ENCODE data around the gene ITPKA. TPM values are rescaled to one million over a fixed set of nuclear protein-coding genes. Genes with fewer than 3 reads are reported as not detected.

The ITPKA gene
- total and polyA plus RNA-seq, 2 of the 13 experiments (the other 11 are each of a cell fraction or from before 2014, with no cell fraction given), result 13.2 to 41.3 TPM

DNA sequence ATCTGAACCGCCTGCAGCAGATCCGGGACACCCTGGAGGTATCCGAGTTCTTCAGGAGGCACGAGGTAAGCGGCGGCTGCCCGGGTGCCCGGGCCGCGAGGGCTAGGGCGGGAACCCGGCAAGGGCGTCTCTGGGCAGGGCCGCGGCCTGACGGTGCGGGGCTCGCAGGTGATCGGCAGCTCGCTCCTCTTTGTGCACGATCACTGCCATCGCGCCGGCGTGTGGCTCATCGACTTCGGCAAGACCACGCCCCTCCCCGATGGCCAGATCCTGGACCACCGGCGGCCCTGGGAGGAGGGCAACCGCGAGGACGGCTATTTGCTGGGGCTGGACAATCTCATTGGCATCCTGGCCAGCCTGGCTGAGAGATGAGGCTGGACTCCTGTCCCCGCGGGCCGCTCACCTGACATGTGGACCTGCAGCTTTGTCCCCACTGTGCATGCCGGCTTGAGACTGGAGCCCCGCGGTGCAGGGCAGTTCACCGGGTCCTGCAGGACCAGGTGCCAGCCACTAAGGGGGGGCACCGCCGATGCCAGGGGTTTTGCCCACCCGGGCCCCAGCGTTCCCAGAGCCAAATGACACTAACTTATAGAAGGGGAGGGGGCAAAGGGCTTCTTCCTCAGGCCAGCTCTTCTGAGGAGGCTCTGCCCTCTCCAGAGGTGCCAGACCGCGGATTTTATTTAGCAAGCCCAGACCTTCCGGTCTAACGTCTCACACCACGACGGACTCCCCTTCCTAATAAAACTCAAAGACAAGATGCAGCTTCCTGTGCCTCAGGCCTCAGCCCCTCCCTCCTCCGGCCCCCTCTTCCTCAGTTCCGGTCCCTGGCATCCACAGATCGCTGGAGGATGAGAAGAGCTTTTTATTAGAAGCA lies 9.4 kb downstream of the ITPKA start:
- H3K9me3 ChIP-seq (ENCODE audit: low read length), result no peaks in the 10 kb centered on the region
- ATAC-seq, result no peak
- no peaks in the 10 kb centered on the region for H3K4me1 ChIP-seq (ENCODE audit: insufficient read depth, low read length)
- intact Hi-C loops (cut with micrococcal nuclease; ENCODE audit: unreplicated experiment) (no loop called here), in situ Hi-C loops (cut with HindIII; ENCODE audit: extremely low pct_ligation_motif_present, low pct_unique_long_range_greater_than_20kb) (no loop called here)
- no peak overlapping the region for H3K27ac ChIP-seq (ENCODE audit: extremely low read length, insufficient read depth, low read length)
- ChIA-PET POLR2A (no interaction called here), CTCF (ENCODE audit: low intra/inter-chr PET ratio, low total read pairs) (no interaction called here)
- H3K79me2 ChIP-seq (ENCODE audit: insufficient read depth, low read length), result peaks cover 14% of the 10 kb centered on the region
- no peak overlapping the region for H3K4me2 ChIP-seq (ENCODE audit: low read depth, low read length)
- FAIRE-seq, result no peak
- no peak overlapping the region for H2AFZ ChIP-seq (ENCODE audit: low read length)
- H4K20me1 ChIP-seq (ENCODE audit: insufficient read depth, low read length), result no peaks in the 10 kb centered on the region
- H3K9ac ChIP-seq (ENCODE audit: insufficient read depth, low read depth, low read length), result no peak overlapping the region
- WGBS (ENCODE audit: low lambda C conversion rate), result 97% methylated on average over 41 of the region's 54 CpGs
- TF ChIP-seq AGO2 (optimal IDR thresholded peaks at IDR 0.05; ENCODE audit: low read depth, low read length) (peak; percentile 32), DR1 (CRISPR knock-in tag; IDR thresholded peaks at IDR 0.05) (no peak)
- BruUV-seq (replicated peaks), result no TSS peak
- no peak for DNase-seq (ENCODE audit: low spot score)
- H3K27me3 ChIP-seq (ENCODE audit: control insufficient read depth in 1 of 2, insufficient read depth in 2 of 2, low read length in 2 of 2), result no peaks in the 10 kb centered on the region
- peaks cover 10 to 20% of the 10 kb centered on the region in 2 experiments; a peak in 4 of 5 replicates for H3K36me3 ChIP-seq (replicated peaks in 1 of 2; ENCODE audit: control insufficient read depth in 1 of 2, insufficient read depth in 2 of 2, low read length in 2 of 2)
- H3K4me3 ChIP-seq (replicated peaks in 1 of 3; ENCODE audit: insufficient read depth in 1 of 3, low read depth in 2 of 3, low read length in 3 of 3), result no peak overlapping the region

DNA sequence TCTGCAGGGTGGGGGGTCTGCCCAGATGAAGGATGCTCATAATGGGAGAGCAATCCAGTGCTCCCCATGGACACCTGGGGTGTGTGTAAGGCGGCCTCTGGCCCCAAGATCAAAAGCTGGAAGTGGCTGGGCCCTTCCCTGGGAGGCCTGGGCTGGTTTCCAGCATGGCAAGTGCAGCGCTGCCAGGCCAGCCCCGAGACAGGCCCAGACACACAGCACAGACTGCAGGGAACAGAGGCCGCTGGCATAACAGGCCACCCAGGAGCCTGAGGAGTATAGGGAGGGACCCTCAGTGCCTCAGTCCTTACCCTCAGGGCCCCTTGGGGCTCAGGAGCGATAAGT lies 10.0 kb downstream of the ITPKA start:
- WGBS (ENCODE audit: low lambda C conversion rate), result 100% methylated on average over 1 of the region's 5 CpGs
- intact Hi-C loops (cut with micrococcal nuclease; ENCODE audit: unreplicated experiment), result no loop called here
- Histone ChIP-seq H3K9me3 (ENCODE audit: low read length) (no peaks in the 10 kb centered on the region), H2AFZ (ENCODE audit: low read length) (no peak overlapping the region), H3K9ac (ENCODE audit: insufficient read depth, low read depth, low read length) (no peak overlapping the region), H3K79me2 (ENCODE audit: insufficient read depth, low read length) (peaks cover 8% of the 10 kb centered on the region), H4K20me1 (ENCODE audit: insufficient read depth, low read length) (no peaks in the 10 kb centered on the region), H3K27me3 (ENCODE audit: control insufficient read depth in 1 of 2, insufficient read depth in 2 of 2, low read length in 2 of 2) (no peaks in the 10 kb centered on the region), H3K4me2 (ENCODE audit: low read depth, low read length) (no peak overlapping the region), H3K4me1 (ENCODE audit: insufficient read depth, low read length) (no peaks in the 10 kb centered on the region), H3K27ac (ENCODE audit: extremely low read length, insufficient read depth, low read length) (no peak overlapping the region), H3K36me3 (replicated peaks in 1 of 2; ENCODE audit: control insufficient read depth in 1 of 2, insufficient read depth in 2 of 2, low read length in 2 of 2) (peaks cover 10 to 20% of the 10 kb centered on the region in 2 experiments; a peak in 4 of 5 replicates), H3K4me3 (replicated peaks in 1 of 3; ENCODE audit: insufficient read depth in 1 of 3, low read depth in 2 of 3, low read length in 3 of 3) (no peak overlapping the region)
- ChIA-PET POLR2A (no interaction called here), CTCF (ENCODE audit: low intra/inter-chr PET ratio, low total read pairs) (no interaction called here)
- ATAC-seq, result no peak
- BruUV-seq (replicated peaks), result no TSS peak
- no peak for DNase-seq (ENCODE audit: low spot score)
- TF ChIP-seq, protein P1, sequence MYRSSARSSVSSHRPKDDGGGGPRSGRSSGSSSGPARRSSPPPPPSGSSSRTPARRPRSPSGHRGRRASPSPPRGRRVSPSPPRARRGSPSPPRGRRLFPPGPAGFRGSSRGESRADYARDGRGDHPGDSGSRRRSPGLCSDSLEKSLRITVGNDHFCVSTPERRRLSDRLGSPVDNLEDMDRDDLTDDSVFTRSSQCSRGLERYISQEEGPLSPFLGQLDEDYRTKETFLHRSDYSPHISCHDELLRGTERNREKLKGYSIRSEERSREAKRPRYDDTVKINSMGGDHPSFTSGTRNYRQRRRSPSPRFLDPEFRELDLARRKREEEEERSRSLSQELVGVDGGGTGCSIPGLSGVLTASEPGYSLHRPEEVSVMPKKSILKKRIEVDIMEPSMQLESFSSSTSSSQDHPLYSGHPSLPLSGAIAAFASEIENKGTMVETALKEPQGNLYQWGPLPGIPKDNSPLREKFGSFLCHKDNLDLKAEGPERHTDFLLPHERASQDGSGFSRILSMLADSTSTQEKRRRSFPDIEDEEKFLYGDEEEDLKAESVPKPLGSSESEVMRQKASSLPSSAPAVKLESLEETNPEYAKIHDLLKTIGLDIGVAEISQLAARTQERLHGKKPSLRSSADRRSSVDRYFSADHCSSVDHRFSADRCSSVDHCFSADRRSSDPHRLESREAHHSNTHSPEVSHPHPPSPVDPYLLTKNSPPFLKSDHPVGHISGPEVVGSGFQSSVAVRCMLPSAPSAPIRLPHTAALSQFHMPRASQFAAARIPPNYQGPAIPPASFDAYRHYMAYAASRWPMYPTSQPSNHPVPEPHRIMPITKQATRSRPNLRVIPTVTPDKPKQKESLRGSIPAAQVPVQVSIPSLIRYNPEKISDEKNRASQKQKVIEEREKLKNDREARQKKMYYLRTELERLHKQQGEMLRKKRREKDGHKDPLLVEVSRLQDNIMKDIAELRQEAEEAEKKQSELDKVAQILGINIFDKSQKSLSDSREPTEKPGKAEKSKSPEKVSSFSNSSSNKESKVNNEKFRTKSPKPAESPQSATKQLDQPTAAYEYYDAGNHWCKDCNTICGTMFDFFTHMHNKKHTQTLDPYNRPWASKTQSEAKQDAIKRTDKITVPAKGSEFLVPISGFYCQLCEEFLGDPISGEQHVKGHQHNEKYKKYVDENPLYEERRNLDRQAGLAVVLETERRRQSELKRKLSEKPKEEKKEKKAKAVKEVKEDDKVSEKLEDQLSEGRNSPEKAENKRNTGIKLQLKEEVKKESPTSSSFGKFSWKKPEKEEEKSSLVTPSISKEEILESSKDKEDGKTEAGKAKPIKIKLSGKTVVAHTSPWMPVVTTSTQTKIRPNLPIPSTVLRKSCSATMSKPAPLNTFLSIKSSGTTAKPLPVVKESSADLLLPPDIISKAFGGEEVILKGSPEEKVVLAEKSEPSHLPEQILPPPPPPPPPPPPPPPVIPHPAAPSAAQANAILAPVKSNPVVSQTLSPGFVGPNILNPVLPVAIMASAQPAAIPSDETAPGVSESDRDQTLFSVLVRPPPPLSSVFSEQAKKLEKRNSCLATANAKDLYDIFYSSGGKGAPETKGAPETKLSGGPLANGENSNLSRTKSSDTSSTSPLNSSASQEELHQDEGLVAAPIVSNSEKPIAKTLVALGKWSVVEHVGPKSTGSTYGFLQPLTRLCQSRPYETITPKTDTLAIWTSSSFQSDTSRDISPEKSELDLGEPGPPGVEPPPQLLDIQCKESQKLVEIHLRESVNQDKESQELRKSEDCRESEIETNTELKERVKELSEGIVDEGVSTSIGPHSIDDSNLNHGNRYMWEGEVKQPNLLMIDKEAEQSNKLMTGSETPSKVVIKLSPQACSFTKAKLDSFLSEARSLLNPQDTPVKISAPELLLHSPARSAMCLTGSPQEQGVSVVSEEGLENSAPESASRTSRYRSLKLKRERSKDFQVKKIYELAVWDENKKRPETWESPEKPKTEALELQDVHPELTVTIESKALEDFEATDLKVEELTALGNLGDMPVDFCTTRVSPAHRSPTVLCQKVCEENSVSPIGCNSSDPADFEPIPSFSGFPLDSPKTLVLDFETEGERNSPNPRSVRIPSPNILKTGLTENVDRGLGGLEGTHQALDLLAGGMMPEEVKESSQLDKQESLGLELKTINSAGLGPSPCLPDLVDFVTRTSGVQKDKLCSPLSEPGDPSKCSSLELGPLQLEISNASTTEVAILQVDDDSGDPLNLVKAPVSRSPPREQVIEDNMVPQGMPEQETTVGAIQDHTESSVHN (CRISPR knock-in tag; IDR thresholded peaks at IDR 0.05), result no peak
- in situ Hi-C loops (cut with HindIII; ENCODE audit: extremely low pct_ligation_motif_present, low pct_unique_long_range_greater_than_20kb), result no loop called here
- FAIRE-seq, result no peak
